ENCODE results near the gene EPHB2.

Gene EPHB2

DNA sequence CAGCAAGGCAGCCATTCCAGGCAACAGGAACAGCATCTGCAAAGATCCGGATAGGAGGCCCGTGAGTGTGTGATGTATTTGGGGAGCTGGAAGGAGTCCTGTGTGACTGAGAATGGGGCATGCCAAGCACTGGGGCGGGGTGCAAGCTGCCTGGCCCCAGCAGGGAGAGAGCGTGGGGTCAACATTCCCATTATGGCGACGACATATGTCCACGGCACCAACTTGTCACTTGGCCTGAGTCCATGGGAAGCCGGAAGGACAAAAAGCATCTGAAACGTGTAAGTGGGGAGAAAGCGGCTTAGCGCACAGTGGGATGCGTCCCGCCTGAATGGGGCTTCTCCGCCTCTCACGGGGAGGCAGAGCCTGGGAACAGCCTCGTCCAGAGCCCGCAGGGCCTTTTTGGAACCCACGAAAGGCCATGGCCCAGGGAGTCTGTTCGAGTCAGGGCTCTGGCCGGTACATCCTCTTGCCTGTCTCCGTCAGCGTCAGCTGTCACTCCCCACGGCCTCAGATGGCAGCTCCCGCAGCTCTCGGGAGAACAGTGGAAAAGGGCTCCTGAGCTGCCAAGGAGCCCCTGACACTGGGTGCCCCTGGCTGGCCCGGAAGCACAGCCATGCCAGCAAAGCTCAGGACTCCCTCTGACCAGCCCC is 12.4 kb downstream of the EPHB2 start:
- DNase-seq (ENCODE audit: low spot score): no peak

DNA sequence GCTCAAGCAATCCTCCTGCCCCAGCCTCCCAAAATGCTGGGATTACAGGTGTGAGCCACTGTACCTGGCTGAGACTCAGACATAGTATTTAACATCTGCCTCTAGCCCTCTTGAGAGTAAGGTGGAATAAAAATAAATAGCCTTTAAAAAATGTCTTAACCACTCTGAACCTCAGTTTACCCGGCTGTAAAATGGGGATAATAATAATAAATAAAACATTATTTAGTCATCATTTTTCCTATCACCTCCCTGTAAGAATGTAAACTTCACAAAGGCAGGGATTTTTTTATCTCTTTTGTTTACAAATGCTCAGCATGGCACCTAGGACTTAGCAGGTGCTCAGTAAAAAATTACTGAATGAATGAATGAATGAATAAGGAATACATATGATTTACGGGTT is 17.2 kb downstream of the EPHB2 start:
- no peak for DNase-seq (ENCODE audit: low spot score)

DNA sequence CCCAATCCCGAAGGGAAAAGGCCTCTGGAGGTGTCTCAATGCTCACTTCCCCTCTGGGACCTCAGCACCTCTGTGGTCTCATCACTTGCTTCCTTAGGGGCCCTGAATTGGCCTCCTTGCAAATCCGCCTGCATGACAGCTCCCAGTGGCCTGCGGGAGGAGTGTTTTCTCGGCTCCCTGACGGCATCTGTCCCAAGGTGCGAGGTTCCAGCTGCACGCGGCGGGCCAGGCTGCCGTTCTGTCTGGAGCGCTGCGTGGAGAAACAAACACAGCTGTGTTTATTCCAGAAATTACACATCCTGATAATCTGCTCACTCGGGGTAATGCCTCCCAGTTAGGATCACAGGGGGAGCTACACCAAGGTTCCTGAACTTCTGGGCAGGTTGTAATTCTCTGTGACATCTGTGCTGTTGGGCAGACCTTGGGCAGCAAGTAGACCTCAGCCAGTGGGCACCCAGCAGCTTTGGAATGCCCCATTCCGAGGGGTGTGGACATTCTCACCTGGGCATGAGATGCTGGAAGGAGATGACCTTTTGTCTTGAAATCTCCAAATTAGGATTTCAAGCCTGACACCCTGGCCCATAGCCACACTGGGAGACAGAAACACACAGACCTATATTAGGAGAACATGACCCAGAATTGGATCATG is 18.2 kb downstream of the EPHB2 start:
- no peak for DNase-seq (ENCODE audit: low spot score)

DNA sequence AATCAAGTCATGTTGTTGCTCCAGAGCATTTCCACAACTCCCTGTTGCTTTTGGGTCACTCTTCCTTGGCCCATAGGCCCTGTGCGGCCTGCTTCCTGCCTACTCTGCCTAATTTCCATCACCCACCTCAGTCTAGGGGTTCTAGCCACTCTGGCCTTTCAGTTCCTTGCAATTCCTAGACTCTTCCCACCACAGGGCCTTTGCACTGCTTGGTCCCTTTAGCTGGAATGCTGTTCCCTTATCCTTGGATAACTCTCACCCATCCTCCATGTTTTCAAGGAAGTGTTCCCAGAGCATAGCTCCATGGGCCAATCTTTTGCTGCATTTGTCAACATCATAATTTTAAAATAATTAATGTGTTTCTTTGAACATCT is 18.7 kb downstream of the EPHB2 start:
- DNase-seq (ENCODE audit: low spot score): no peak

DNA sequence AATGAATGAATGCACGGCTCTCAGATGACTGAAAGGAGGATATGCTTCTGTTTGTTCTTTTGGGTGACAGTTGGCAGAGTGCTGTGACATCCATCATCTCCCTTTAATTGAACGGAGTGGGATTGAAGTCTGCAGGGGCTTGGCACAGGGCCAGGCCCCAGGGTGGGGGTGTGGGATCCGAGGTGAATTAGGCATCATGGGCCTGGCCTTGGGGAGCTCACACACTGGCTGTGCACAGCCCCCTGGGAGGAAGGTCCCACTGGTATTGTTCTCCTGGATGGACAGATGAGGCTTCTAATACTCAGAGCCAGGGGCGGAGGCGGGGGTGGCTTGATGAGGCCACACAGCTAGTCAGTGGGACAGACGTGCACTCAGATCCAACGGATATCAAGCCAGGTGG is 19.3 kb downstream of the EPHB2 start:
- no peak for DNase-seq (ENCODE audit: low spot score)

DNA sequence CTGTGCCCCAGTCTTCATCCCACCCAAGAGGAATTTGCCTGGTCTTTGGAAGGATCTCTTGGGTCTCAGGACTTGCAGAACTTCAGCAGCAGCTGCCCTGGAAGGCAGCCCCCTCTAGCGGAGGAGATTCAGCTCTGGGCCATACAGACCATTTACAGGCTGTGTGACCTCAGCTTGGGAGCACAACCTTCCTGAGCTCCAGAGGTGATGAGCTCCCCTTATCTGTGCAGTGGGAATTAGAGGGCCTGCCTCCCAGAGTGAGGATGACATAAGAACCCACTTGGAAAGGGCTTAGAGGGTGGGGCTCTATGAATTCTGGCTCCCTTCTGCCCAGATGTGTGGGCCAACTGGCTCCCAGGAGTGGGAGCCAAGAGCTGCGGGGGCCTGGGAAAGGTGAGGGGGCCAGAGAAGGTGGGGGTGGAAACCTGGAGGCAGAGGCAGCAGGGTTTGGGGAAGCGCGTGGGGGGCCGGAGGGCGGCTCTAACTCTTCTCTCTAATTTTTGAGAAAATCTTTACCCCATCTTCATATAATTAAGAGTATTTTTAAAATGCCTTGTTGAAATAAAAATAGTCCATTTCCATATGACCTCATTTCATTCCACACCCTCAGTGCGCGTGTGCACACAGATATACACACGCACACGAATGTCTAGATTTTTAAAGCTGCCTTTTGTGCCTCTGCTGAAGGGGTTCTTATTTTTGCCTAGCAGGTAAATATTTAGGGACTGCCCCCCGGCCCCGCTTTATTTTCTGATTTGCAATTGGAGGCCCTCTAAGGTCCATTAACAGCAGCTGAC is 21.5 kb downstream of the EPHB2 start:
- no peak for DNase-seq (ENCODE audit: low spot score)

DNA sequence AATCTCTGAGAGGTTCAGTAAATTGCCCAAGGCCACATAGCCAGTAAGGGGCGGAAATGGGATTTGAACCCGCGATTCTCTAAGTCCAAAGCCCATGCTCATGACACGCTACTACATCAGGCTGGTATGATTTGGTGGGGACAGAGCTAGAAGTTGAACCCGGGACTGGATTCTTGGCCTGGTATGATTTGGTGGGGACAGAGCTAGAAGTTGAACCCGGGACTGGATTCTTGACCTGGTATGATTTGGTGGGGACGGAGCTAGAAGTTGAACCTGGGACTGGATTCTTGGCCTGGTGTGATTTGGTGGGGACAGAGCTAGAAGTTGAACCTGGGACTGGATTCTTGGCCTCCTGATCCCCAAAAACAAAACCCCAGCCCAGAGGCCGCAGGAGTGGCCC is 23.0 kb downstream of the EPHB2 start:
- DNase-seq (ENCODE audit: low spot score): no peak

DNA sequence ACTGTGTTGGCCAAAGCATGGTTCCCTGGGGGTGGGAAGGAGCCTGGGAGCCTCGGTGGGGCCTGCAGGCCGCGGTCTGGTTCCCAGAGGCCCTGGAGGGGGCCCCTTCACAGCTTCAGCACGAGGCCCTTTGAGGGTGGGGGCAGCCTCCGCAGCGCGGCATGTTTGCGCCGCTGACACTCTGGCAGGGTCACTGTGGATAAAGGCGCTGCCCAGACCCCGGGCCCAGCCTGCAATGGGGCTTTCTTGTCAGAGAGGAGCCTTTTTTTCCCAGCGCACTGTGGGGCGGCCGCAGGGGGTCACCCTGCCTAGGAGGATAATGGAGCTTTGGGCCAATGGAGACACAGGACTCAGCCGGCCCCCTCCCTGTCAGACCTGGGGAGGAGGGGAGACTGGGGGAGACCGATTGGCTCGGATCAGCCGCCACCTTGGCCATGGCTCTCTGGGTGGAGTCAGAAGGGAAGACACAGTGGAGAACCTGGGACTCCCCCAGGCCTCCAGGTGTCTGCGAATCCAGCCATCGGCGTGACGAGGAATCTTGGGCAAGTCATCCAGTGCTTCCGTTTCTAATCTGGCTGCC is 26.0 kb downstream of the EPHB2 start:
- no peak for DNase-seq (ENCODE audit: low spot score)

DNA sequence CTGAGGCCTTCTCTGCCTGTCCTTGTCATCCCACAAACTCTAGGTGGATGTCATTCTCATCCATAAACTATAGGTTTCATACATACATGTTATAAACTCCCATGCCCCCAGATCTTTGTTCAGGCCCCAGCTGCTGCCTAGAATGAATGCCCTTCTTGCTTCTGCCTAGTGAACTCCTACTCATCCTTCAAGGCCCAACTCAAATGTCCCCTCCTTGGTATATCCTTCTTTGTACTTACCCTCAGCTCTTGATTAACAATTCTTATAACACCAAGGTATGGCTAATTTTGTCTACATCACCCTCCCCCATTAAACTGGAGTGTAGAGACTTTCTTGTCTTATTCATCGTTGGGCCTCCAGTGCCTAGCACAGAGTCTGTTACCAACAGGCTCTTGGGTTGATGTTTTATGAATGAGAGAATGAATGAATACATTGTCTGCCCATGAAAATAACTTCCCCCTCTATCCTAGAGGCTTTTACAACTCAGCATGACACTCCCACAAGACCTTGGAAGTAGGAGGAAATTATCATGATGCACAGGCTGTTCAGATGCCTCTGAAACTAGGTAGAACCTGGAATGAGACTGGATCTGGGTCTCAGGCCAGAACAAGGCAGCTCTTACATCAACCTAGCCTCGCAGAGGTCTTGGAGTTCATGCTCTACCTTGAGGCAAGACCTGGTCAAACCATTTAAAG is 26.9 kb downstream of the EPHB2 start:
- no peak for DNase-seq (ENCODE audit: low spot score)

DNA sequence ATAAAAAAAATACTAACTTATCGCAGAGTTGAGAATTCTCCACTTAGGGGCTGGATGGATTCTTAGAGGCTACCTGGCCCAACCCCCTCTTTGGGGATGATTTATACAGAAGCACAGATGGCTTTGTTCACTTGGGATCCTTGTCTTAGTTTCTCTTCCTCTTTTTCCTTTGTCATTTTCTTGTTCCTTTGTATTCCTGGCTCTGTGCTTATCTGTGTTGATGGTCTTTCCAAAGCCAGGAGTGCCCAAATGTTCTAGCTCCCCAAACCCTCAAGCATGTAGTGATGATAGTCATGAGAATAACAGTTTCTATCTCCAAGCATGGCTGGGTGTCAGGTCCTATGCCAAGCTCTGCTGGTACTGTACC is 27.4 kb downstream of the EPHB2 start:
- no peak for DNase-seq (ENCODE audit: low spot score)

DNA sequence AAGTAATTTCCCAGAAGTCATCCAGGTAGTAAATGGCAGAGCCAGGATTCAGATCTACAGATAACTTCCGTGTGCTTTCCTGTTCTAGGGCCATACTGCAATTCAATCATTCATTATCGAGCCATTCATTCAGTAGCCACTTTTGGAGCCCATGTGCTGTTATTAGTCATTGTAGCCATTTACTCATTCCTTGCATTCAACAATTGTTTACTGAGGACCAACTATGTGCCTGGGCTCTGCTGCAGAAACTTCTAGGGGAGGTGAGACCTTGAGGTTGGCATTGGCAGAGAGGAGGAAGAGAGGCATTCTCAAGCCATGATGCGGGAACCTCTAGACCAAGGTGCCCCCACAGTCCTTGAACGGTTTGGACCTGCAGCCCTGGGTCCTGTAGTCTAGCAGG is 27.9 kb downstream of the EPHB2 start:
- DNase-seq (ENCODE audit: low spot score): no peak

DNA sequence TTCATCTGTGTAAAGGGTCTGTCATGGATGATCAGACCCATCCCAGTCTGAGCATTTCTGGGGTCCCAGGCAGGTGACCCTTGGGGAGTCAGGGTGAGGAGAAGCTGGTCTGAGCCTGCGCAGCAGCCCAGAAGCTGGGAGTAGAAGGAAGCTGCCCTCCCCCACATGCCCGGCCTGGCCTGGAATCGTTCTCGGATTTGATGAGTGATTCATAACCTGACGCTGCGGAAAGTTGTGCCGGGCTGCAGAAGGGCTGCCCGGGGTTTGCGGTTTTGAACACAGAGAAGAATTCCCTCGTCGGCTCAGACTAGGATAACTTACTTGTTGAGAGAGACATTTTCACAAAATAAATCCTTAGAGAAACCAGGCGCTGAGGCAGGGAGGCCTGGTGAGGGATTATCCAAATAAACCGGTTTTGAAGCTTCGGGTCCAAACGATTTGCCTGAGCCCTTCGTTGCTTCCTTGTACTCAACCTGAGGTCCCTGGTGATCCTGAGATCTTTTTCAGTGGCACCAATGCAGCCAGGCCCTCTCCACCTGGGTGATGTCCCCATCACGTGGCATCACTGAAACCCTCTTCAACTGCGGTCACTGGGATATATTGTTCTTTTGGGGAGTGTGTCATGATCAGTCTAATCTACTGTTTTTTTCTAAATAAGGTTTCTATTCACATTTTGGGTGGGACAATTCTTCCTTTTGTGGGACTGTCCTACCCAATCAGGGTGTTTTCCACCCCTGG is 29.2 kb downstream of the EPHB2 start:
- no peak for DNase-seq (ENCODE audit: low spot score)

DNA sequence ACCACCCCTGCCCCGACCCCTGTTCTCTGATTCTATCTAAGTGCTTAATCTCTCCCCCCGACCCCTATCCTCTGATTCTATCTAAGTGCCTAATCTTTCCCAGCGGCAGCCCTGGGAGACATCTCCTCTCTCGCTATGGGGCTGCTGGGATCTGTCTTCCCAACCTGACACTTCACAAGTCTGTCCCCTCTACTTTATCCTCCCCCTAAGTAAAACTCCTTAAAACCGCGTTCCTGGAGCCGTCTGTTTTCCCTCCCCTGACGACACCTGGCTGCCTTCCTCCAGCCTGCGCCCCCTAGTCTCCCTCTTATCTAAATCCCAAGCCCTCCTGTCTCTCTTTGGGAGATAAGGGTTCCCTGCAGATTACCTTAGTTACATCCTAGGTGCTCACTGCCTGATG is 30.5 kb downstream of the EPHB2 start:
- no peak for DNase-seq (ENCODE audit: low spot score)

DNA sequence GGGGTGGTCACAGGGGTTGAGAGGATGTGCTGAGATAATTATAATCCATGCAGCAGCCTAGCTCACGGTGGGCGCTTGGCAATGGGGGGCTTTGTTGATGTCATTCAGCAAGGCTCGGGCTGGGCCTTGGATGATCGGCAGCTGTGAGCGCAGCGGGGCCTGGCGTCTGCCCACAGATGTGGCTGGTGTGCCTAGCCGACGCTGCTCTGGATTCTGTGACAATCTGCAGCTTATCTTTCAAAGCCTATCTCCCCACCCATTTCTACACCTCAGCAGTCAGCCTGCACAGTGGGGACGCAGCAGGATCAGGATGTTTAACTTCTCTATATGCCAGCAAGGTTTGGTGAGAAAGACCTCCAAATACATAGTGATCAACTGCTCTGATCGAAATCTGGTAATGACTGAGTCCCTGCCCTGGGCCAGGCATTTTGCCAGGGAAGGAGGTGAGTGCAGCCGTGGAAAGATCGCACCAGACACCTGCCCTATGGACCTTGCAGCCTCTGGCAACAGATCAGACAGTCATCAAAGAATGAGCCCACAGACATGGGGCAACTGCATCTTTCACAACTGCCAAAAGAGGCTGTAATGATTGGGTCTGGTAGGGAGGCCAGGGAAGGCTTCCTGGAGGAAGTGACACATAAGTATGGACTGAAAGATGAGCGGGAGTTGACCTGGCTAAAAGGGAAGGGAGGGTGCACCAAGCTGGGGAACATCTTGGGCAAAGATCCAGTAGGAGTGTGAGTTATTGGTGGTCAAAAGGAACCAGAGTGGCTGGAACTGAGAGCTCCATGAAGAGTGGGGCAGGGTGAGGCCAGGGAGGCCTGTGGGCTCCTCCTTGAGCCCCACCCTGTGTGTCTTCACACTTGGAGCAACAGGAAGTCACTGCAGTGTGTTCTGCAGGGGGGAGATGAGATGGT is 35.3 kb downstream of the EPHB2 start:
- DNase-seq (ENCODE audit: low spot score): no peak

DNA sequence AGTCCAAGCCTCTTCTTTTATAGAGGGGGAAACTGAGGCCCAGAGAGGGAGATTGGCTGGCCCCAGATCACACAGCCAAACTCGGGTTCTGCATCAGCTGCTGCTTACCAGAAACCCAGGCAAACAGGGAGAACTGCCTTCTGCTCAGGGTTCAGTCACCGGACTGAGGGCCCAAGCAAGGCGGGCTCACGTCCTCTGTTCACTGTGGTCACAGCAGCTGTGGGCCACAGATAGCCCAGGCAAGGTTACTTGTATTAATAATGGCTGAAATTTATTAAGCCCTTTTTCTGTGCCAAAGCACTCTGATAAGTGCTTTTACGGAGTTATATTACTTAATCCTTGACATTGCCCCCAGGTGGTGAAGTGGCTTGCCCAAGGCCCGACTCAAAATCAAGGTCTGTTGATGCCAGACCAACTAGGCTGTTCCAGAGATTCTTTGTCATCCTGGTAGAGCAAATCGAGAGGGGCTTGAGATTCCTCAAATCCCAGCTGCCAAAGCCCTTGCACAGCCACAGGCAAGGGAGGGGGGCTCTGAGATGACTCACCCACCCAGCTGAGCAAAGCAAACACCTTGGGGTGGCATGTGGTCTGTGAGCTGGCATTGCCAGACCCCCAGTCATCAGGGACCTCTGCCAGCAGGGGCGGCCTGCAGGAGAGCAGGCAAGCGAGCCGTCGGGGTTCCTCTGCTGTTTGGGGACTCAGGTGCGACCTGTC is 36.5 kb downstream of the EPHB2 start:
- DNase-seq (ENCODE audit: low spot score): no peak

DNA sequence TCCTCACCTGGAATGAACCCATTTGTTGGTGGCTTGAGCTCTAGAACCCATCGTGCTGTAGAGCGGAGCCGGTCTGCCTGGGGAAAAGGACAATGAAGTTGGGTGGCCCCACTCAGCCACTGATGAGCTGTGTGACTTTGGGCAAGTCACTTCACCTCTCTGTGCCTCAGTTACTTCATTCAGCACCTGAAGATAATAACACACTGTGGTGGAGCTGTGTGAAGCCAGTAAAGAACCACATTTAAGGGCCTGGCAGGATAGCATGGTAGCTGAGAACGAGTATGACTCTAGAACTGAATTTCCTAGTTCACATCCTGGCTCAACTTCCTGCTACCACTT is 37.1 kb downstream of the EPHB2 start:
- DNase-seq (ENCODE audit: low spot score): no peak

DNA sequence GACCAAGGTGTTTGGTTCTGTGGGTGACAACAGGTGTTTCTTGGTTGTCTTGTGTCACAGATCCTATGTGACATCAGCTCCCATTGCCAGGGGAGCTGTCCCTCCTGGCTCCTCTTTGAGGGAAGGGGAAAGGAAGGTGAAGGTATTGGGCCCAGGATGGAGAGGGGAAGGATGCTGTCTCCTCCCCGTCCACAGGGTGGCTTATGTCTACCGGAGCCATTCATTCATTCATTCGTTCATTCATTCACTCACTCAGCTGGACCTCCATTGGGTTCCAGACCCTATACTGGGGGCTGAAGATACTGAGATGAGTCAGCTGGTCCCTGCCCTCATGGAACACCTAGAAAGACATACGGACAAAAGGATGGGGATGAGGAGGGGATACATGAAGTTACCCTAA is 38.9 kb downstream of the EPHB2 start:
- DNase-seq (ENCODE audit: low spot score): no peak

DNA sequence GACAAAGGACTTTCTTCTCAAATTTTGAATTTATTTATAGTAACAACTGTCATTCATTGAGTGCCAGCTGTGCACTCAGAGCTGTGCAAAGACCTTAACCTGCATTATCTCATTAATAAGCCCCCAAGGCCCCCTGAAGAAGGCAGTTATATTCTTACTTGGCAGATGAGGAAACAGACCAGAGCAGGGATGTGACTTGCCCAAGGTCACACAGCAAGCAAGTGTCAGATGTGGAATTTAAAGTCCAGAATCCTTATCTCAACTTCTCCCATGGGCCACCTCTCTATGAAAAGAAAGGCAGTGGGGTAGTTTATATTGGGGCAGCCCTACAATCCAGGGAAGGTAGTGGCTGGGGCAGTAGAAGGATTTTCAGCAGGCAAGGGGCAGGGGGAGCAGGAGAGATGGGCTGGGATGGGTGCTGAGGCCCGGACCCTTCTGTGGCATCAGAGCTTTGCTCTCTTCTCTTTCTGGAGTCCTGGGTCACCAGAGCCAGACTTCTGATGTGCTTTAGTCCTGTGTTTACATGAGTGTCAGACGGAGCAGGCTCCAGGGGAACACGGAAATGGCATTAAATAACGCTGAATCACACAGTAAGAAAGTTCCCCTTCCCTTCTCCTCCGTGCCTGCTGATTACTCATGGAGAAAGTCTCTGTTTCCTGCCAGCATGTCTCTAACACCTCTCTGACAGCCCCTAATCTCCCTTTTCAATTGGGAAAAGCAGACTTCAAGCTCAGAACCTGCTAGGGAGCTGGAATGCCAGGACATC is 39.5 kb downstream of the EPHB2 start:
- DNase-seq (ENCODE audit: low spot score): no peak

DNA sequence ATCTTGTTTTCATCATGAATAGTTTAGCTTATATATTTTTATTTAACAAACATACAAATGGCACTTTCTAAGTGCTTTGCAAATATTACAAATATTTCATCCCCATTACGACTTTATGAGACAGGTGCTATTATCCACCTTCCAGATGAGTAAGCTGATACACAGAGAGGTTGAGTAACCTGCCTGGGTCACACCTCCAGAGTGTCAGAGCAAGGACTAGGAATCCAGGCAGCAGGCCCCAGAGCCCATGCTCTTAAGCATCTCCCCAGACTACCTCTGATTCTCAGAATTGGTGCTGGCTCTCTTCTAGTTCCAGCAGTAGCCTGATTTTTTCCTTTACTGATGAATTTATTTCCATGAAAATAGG is 40.0 kb downstream of the EPHB2 start:
- DNase-seq (ENCODE audit: low spot score): no peak

DNA sequence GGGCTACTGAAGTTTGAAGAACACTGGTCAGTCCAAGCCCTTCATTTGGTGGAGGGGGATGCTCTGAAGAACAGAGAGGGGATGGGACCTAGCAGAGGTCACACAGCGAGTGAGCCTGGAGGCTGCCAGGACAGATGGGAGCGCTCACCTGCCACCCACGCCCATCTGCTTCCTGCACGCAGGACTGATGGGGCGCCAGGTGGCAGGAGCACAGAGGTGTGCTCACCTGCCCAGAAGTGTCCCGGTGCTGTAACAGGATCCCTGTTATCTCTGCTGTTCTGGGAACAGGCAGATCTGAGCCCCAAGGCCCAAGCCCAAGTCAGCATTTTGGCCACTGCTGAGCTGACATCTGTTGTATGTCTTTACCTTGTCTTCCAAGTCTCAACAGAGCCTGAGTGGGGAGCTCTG is 40.5 kb downstream of the EPHB2 start:
- DNase-seq (ENCODE audit: low spot score): no peak

Data from HuH-7.5 (cell line).